Midbrain (tissue), 1 donor: ENCODE data around the gene LRRTM4.
"Not testable (repeated sequence)": the region's sequence is repeated elsewhere in the genome, so short reads cannot be mapped to it uniquely, and the experiment has no call there.

Source experiments
- DNase-seq: peaks from one replicate; lab custom pipeline; 2025; lab: John Stamatoyannopoulos, UW

Gene LRRTM4

DNA sequence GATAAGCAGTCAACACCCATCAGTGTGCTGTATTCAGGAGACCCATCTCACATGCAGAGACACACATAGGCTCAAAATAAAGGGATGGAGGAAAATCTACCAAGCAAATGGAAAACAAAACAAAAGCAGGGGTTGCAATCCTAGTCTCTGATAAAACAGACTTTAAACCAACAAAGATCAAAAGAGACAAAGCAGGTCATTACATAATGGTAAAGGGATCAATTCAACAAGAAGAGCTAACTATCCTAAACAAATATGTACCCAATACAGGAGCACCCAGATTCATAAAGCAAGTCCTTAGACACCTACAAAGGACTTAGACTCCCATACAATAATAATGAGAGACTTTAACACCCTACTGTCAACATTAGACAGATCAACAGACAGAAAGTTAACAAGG lies 358.2 kb downstream of the LRRTM4 start:
- not testable (repeated sequence) for DNase-seq

DNA sequence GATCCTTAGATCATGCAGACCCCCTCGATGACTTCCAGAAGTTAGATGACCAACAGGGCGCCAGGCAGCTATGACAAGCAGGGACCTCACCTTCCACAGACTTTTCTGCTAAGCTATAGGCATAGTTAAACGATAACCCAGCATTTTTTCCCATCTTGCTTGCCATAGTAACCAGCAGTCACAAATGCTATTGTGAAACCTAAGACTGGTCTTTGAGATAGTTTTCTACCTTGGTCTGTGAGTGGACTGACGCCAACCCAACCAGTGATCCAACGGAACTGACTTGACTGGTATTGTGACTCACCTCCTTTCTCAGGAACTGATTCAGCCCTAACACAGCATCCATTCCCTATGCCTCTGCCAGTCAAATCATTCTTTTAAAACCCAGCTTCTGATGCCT lies 361.2 kb downstream of the LRRTM4 start:
- DNase-seq, result no peak

DNA sequence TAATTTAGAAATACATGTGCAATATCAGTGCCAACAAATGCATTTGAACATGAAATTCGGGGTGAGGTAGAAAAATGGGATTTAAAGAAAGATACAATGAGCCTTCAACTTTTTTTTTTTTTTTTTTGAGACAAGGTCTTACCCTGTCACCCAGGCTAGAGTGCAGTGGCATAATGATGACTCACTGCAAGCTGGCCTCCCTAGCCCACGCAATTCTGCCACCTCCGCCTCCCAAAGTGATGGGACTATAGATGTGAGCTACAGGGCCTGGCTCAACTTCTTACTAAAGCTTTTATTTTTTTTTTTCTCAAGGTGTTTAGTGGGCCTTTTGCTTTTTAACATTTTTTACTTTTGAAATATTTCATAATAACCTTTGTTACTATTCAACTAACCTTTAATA lies 365.6 kb downstream of the LRRTM4 start:
- no peak for DNase-seq

DNA sequence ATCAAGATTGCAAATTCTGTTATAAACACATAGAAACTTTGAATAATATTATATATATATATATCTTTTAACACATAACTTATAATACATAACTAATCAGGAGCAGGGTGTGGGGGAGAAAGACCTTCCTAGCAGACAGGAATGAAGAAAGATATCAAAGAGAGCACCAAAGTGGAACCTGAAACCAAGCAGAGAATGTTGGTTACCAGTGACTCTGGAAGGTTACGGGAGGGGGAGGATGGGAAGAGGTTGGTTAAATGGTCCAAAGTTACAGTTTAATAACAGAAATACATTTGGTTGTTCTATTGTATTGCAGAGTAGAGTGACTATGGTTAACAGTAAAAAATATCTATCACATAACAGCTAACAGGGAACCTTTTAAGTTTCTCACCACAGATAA lies 366.7 kb downstream of the LRRTM4 start:
- DNase-seq, result no peak

DNA sequence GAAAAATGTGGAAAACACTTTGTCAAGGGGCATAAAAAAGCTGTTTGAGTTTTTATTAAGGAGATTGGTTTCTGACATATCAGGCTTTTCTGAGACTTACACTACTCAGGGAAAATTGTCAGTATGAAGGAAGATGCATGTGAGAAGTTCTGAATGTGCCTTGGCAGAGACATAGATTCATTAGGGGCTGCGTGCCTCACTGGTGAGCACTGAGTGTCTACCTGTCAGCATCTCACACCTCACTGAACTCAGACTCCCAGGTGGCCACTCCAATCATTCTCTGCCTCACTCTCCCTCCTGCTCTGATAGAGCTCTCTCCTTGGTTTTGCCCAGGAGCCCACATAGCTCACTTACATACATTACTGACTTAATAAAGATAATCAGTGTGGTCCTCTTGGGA lies 372.6 kb downstream of the LRRTM4 start:
- DNase-seq, result no peak

DNA sequence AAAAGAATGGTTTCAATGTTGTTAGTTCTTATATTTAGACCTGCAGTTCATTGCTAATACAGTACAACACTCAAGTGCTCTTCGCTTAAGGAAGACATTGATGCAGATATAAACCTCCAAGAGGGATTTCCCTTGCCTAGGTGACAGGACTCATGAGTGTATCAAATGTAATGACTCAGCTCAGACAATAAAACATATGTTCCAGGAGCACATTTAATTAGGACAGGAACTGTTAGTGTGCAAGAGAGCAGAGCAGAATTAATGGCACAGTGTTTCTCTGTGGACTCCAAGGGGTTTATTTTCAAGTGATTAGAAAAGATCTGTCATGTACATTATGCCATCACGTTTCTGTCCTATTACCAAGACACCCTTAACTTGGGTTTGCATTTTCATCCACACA lies 375.0 kb downstream of the LRRTM4 start:
- no peak for DNase-seq

DNA sequence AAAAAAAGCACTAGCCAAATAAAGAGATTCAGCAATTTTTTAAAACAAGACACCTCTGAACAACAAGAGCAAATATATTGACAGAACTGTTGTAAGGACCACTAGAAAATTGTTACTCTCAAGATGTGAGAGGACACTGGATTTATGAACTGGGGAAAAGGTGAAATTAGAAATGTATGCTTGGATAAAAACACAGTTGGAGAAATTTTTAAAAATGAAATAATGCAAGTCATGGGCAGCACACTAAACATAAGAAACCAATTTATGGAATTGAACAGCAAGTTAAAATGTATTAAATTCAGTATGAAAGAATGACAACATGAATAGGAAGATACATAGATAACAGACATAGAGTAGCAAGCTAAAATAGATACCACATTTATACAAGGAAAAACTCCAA lies 377.4 kb downstream of the LRRTM4 start:
- DNase-seq, result no peak

DNA sequence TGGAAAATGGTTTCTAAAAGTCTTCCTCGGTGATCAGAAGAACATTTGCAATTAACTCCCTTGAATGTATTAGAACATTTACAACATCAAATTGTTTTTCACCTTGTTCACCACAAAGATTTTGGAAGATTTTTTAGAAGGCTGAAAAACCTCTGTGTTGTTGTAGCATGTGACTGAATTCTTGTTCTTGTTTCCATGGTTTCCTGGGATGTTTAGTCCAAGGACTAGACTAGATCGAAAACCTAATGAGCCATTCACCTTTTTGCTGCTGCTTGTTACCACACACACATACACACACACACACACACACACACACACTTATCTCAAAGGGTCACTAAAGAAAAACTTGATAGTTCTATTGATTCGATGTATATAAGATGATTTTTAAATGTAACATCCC lies 380.0 kb downstream of the LRRTM4 start:
- no peak for DNase-seq

DNA sequence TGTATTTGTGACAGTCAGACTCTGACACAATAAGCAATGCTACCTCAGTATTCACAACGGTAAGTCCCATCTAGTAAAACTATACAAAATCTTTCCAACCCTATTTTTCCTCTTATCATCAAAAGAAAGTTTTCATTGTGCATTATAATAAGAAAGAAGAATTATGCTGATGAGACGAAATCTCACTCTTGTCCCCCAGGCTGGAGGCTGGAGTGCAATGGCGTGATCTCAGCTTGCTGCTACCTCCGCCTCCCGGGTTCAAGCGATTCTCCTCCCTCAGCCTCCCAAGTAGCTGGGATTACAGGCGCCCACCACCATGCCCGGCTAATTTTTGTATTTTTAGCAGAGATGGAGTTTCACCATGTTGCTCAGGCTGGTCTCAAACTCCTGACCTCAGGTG lies 393.7 kb downstream of the LRRTM4 start:
- DNase-seq, result not testable (repeated sequence)

DNA sequence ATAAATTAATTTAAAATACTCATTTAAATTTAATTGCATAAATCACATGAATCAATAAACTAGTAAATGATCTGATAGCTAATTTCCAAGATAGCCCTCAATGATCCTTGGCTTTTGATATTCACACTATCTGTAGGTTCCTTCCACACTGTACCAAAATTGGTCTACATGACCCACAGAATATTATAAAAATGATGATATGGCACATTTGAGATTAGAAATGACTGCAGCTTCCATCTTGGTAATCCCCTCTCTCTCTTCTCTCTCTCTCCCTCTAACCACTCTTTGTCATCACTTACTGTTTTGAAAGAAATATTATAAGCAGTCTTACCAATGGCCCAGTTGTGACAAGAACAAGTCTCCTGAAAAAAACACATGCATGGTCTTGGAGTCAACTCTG lies 394.8 kb downstream of the LRRTM4 start:
- no peak for DNase-seq

DNA sequence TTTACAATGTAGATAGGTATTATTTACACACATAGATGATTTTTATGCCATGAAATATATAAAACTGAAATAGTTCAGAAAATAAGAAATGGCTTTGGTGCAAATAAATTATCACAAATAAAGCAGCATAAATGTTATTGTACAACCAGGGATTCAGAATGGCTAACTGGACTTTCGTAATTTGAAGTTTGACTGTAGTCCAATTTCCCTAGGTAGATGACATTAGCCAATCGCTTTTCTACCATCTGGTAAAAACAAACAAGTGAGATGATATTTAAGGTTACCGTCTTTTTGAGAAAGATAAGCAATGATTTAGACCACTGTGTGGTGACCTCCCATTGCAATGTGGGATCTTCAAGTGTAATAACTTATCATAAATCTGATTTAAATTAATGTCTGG lies 400.7 kb downstream of the LRRTM4 start:
- DNase-seq, result no peak

DNA sequence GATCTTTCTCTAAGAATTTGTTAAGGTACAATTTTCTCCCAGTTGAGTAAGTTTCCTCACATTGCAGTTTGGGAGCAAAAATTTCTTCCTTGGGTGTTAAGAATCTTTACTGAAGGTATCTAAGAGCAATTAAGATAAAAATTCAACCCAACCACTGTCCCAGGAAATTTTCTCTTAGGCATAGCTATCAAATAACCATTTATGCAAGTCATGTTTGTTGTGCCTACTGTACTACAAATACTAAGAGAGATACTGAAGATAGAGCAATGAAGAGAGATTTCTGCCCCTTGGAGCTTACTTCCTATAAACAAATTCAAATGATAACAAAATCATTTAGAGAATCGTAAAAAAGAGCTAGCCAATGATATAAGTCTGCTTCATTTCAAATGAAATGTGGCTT lies 402.8 kb downstream of the LRRTM4 start:
- DNase-seq, result no peak

DNA sequence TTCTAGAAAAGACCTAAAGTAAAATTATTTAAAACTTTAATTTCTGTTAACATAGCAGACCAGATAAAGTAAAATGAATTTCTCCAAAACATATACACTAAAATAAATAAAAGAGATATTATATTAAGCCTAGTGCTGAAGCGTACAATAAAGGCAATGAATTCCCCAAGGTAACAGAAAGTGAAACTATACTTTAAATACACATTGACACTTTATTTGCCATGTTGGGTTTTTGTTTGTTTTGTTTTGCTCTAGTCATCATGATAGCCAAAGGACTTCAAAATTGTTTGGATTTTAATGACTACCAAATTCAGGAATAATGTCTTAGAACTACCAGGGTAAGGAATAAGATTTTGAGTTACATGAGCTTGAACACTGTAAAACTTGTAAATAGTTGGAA lies 413.3 kb downstream of the LRRTM4 start:
- DNase-seq, result no peak

DNA sequence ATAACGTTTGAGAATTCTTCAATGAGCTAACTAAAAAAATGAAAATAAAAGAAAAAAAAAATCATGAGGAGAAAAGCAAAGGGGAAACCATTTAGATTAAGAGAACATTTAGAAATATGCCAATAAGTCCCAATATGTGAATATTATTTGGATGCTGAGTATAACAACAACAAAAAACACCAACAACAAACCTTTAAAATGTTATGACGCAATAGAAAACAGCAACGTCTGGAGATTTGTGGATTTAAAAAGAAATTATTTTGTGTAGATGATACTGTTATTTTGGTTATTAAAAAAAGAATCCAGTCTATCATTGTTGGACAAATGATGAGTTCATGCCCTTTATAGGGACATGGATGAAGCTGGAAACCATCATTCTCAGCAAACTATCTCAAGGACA lies 417.2 kb downstream of the LRRTM4 start:
- DNase-seq, result no peak

DNA sequence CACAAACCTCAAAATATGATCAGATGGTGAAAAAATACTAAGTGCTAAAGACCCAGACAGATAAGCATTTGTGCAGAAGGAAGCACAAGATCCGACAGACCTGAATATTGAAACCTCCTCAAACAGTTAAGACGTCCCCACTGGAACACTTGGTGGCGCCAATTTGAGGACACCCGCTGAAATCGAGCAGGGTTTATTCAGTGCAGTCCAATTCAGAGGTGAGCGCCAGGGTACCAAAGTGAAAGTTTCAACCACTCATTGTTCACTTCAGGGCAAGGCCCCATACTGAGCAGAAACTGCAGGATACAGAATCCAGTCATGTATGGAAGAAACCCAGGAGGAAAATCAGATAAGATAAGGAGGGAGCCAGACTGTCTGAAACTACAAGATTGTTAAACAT lies 417.6 kb downstream of the LRRTM4 start:
- no peak for DNase-seq

DNA sequence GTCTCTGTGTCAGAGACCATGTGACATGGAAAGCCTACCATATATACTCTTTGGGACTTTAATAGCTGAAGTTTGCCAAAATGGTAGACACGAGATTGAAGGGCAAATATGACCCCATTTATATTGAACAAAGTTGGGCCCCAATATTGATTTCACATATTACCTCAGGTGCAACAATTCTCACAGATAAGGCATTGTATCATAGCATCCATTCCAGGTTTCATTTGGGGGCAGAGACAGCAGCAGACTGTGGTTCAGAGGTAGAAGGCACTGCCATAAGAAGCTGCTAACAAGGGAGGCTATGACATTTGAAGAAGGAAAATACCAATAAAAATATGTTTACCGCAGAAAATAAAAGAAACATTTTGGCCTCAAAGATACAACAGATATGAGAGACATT lies 419.2 kb downstream of the LRRTM4 start:
- DNase-seq, result no peak

DNA sequence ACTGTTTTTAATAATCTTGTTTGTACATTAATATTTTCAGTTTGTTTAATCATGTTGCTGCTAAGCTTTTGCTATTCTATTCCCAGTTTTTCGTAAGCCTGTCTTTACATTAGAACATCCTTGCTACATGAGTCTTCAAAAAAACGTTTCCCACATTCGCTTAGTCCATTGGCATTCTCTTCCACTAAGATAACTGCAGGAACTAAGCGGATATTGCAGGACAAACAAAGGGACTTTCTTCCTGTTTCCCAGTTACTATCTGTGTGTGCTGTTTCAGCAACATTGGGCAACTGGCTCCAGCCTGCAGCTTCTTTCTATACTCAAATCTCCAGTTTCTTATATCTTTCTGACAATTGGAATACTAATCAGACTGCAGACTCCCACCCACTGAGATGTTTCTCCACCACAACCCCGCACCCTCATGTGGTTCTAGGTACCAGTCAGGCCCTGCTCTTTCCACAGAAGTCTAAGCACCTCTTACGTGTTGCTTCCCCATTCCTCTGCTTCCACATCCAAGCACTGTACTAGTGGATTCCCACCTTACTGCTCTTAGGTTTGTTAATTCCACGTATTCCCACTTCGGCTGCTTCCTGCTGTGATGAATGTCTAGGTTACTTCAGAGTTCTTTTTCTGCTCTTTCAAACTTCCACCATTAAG lies 420.3 kb downstream of the LRRTM4 start:
- no peak for DNase-seq

DNA sequence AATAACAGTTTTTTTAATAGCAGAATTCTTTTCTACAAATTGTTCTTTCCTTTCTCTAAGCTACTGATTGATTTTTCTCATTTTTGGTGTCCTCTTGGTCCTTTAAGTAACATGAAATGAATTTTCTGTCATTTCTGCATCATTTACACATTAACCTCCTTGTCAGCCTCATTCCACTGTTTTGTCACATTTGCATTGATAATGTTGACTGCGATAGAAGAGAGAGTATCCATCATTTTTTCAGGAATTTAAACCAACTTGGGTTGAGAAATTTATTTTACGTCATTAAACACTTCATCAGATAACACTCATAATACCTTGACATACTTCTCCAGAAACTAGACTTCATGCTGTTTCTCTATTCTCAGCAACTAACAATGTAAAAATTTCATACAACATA lies 422.2 kb downstream of the LRRTM4 start:
- DNase-seq, result no peak

DNA sequence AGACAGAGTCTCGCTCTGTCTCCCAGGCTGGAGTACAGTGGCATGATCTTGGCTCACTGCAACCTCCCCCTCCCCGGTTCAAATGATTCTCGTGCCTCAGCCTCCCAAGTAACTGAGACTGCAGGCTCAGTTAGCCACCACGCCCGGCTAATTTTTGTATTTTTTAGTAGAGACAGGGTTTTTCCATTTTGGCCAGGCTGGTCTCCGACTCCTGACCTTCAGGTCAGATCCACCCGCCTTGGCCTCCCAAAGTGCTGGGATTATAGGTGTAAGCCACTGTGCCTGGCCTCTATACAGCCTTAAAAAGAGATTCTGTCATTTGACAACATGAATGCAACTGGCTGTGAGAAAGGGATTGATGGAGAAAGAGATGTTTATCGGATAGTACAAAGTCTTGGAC lies 426.7 kb downstream of the LRRTM4 start:
- not testable (repeated sequence) for DNase-seq

DNA sequence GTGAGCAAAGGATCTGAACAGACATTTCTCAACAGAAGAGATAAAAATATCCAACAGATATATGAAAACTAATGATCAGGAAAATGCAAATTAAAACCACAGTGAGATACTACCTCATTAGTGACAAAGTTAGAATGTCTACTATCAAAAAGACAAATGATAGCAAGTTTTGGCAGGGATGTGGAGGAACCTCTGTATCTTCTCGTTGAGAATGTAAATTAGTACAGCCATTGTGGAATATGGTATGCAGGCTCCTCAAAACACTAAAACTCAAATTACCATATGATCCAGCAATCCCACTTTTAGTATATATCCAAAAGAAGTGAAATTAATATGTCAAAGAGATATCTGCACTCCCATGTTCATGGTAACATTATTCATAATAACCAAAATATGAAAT lies 427.1 kb downstream of the LRRTM4 start:
- no peak for DNase-seq

DNA sequence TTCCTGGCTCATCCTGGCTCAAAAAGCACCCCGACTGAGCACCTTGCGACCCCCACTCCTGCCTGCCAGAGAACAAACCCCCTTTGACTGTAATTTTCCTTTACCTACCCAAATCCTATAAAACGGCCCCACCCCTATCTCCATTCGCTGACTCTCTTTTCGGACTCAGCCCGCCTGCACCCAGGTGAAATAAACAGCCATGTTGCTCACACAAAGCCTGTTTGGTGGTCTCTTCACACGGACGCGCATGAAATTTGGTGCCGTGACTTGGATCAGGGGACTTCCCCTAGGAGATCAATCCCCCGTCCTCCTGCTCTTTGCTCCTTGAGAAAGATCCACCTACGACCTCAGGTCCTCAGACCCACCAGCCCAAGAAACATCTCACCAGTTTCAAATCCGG lies 433.8 kb downstream of the LRRTM4 start:
- not testable (repeated sequence) for DNase-seq

DNA sequence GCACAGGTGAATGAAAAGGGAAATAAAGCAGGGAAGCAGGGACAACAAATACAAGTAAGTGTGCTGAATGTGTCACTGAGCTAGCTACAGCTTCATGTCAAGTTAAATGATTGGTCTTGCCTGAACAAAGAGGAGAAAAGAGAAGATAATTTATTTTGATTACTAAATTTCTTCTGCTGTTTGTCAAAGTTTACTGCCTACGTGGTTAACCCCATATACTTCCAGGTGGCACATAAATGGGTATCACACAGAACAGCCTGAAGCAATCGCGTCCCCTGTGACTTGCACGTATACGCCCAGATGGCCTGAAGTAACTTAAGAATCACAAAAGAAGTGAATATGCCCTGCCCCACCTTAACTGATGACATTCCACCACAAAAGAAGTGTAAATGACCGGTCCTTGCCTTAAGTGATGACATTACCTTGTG lies 434.2 kb downstream of the LRRTM4 start:
- DNase-seq, result no peak

DNA sequence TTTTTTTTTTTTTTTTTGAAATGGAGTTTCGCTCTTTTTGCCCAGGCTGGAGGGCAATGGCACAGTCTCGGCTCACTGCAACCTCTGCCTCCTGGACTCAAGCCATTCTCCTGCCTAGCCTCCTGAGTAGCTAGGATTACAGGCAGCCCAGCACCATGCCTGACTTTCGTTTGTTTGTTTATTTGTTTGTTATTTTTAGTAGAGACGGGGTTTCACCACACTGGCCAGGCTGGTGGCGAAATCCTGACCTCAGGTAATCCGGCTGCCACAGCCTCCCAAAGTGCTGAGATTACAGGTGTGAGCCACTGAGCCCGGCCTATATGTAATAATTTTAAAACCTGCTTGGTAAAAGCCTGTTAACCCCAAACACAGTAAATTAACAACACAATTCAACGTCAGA lies 435.7 kb downstream of the LRRTM4 start:
- no peak for DNase-seq

DNA sequence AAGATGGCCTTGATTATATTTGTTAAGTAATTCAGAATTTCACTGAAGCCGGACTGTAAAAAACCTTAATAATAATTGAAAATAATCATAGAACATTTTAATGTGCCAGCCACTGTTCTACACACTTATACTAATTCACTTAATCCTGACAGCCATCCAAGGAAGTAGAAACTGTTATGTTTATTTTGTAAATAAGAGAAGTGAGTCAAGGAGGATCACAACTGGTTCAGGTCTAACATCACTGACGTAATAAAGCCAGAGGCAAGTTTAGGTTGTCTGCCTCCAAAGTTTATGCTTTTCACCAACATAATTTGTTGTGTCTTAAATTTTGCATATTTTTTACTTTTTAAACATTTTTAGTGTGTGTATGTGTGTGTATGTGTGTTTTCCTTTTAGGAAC lies 436.1 kb downstream of the LRRTM4 start:
- DNase-seq, result no peak

DNA sequence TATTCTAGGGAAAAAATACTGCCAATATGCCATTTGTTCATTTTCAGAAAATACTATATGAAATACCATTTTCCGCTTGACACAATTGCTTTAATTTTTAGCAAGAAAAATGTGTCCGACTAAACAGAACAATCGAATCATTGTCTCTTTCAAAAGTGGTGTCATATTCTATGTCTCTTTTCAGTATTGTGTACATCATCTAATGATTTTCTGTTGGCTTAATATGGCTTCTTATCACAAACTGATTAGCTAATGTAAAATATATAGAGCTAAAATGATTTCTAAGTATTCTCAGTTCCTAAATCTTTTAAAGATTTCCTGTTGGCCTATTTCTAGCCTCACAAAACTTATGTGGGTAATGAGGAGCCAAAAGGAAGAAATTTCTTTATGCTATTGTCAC lies 436.6 kb downstream of the LRRTM4 start:
- DNase-seq, result no peak
